Activated CD4-positive, alpha-beta T cell treated with anti-CD3 and anti-CD28 coated beads for 36 hours (primary cell): ENCODE results near the gene PHLPP1. TPM values are rescaled to one million over a fixed set of nuclear protein-coding genes. Genes with fewer than 3 reads are reported as not detected.

Source experiments
- ATAC-seq: fragments of 200-7000 bp; cut with Tn5 transposase; one replicate; pipeline ENCODE4 v1.10.0; 2021; ENCODE audit warnings: mild to moderate bottlenecking, moderate library complexity
- CTCF ChIA-PET: fragments of 350-600 bp; sonication (Branson Sonifier 250); formaldehyde crosslinking; loops from one replicate; lab custom pipeline; 2021; ENCODE audit warnings: antibody characterized with exemption; lab: Charles Lee
- POLR2A ChIA-PET: fragments of 350-600 bp; sonication (Branson Sonifier 250); formaldehyde crosslinking; loops from one replicate; lab custom pipeline; 2021; ENCODE audit warnings: antibody characterized with exemption, inconsistent platforms; lab: Charles Lee
- DNase-seq: peaks from one replicate; pipeline ENCODE4 v3.0.0-alpha.2; 2020
- H3K27ac Mint-ChIP-seq: one replicate; pipeline ENCODE4 v1.8.0; 2021; ENCODE audit warnings: mixed read lengths
- H3K27me3 Mint-ChIP-seq: one replicate; pipeline ENCODE4 v1.8.0; 2021; ENCODE audit warnings: mixed read lengths
- H3K36me3 Mint-ChIP-seq: one replicate; pipeline ENCODE4 v1.8.0; 2021; ENCODE audit warnings: low read depth, mixed read lengths
- H3K4me1 Mint-ChIP-seq: one replicate; pipeline ENCODE4 v1.8.0; 2021; ENCODE audit warnings: mixed read lengths
- H3K4me3 Mint-ChIP-seq: one replicate; pipeline ENCODE4 v1.8.0; 2021; ENCODE audit warnings: mild to moderate bottlenecking, moderate library complexity, mixed read lengths
- H3K9me3 Mint-ChIP-seq: one replicate; pipeline ENCODE4 v1.8.0; 2021; ENCODE audit warnings: low read depth, mixed read lengths
- intact Hi-C, 2 experiments: fragments of 100-400 bp; cut with DNase I in 1 of 2; cut with micrococcal nuclease in 1 of 2; formaldehyde crosslinking; loops; one replicate each; pipeline versions ENCODE4 v1.14.2 to v1.15.1; 2022 to 2024; cut with DNase I, micrococcal nuclease
- total RNA-seq, 2 experiments: library from RNA; stranded (reverse); gene quantifications; one replicate each; pipeline ENCODE4 v1.2.3, GENCODE V29; 2021

PHLPP1 gene
- total RNA-seq, 2 experiments from 2014 or later, result 6.8 to 8.5 TPM

GRCh38 chr18:62918361-62918760, 203.0 kb downstream of the PHLPP1 start:
- ATAC-seq (no peak), DNase-seq (no peak)
- H3K27ac Mint-ChIP-seq, result no peak overlapping the region
- H3K36me3 Mint-ChIP-seq, result peaks cover 2% of the 10 kb centered on the region
- intact Hi-C loops, result no loop called here
- H3K27me3 Mint-ChIP-seq, result no peaks in the 10 kb centered on the region
- H3K9me3 Mint-ChIP-seq, result no peaks in the 10 kb centered on the region
- H3K4me3 Mint-ChIP-seq, result no peak overlapping the region
- POLR2A ChIA-PET, result no interaction called here
- CTCF ChIA-PET, result no interaction called here
- H3K4me1 Mint-ChIP-seq, result no peaks in the 10 kb centered on the region

GRCh38 chr18:62919109-62919838, 203.9 kb downstream of the PHLPP1 start:
- intact Hi-C loops, result no loop called here
- Mint-ChIP-seq H3K4me1 (no peaks in the 10 kb centered on the region), H3K36me3 (peaks cover 2% of the 10 kb centered on the region), H3K27ac (no peak overlapping the region), H3K27me3 (no peaks in the 10 kb centered on the region), H3K4me3 (no peak overlapping the region), H3K9me3 (no peaks in the 10 kb centered on the region)
- DNase-seq (no peak), ATAC-seq (no peak)
- CTCF ChIA-PET, result no interaction called here
- POLR2A ChIA-PET, result no interaction called here

GRCh38 chr18:62925031-62925688, 209.8 kb downstream of the PHLPP1 start:
- no peaks in the 10 kb centered on the region for H3K9me3 Mint-ChIP-seq
- CTCF ChIA-PET, result interaction anchor here (0.6 kb wide), 1 partner anchor 24 kb away, joined by 3 read pairs; no protein-coding TSS in a partner anchor
- intact Hi-C loops, result no loop called here

GRCh38 chr18:62928326-62928725, 213.0 kb downstream of the PHLPP1 start:
- H3K27me3 Mint-ChIP-seq, result no peaks in the 10 kb centered on the region

More at GRCh38 chr18:62925031-62925688, 209.8 kb downstream of the PHLPP1 start:
- Mint-ChIP-seq H3K36me3 (peaks cover 2% of the 10 kb centered on the region), H3K27me3 (no peaks in the 10 kb centered on the region), H3K4me1 (no peaks in the 10 kb centered on the region), H3K4me3 (no peak overlapping the region), H3K27ac (no peak overlapping the region)
- ATAC-seq (no peak), DNase-seq (no peak)
- POLR2A ChIA-PET, result no interaction called here

GRCh38 chr18:62933261-62933887, 218.0 kb downstream of the PHLPP1 start:
- intact Hi-C loops, result no loop called here
- H3K4me3 Mint-ChIP-seq, result no peak overlapping the region
- ChIA-PET CTCF (no interaction called here), POLR2A (no interaction called here)
- peaks cover 13% of the 10 kb centered on the region for H3K9me3 Mint-ChIP-seq
- DNase-seq, result no peak
- no peak overlapping the region for H3K27ac Mint-ChIP-seq
- ATAC-seq, result no peak
- H3K27me3 Mint-ChIP-seq, result no peaks in the 10 kb centered on the region
- peaks cover 4% of the 10 kb centered on the region for H3K36me3 Mint-ChIP-seq
- peaks cover 3% of the 10 kb centered on the region for H3K4me1 Mint-ChIP-seq

More at GRCh38 chr18:62928326-62928725, 213.0 kb downstream of the PHLPP1 start:
- ChIA-PET CTCF (no interaction called here), POLR2A (interaction anchor here (0.6 kb wide), 1 partner anchor 87 kb away, joined by 4 read pairs; no protein-coding TSS in a partner anchor)
- DNase-seq (no peak), ATAC-seq (no peak)
- Mint-ChIP-seq H3K27ac (no peak overlapping the region), H3K4me3 (no peak overlapping the region), H3K9me3 (peaks cover 9% of the 10 kb centered on the region), H3K4me1 (no peaks in the 10 kb centered on the region), H3K36me3 (peaks cover 4% of the 10 kb centered on the region)
- intact Hi-C loops, result no loop called here

- H3K9me3 Mint-ChIP-seq, result peaks cover 13% of the 10 kb centered on the region
- no peak for DNase-seq
- no peaks in the 10 kb centered on the region for H3K27me3 Mint-ChIP-seq
- no peak for ATAC-seq
- no peak overlapping the region for H3K4me3 Mint-ChIP-seq
- intact Hi-C loops, result no loop called here
- H3K36me3 Mint-ChIP-seq, result peaks cover 4% of the 10 kb centered on the region
- ChIA-PET POLR2A (no interaction called here), CTCF (interaction anchor here (0.6 to 0.7 kb wide), 3 partner anchors 21 to 324 kb away, joined by 3 read pairs; no protein-coding TSS in a partner anchor)
- peaks cover 10% of the 10 kb centered on the region for H3K4me1 Mint-ChIP-seq
- no peak overlapping the region for H3K27ac Mint-ChIP-seq
Measured at GRCh38 chr18:62935994-62936393, 220.7 kb downstream of the PHLPP1 start.

- H3K4me1 Mint-ChIP-seq, result peaks cover 10% of the 10 kb centered on the region
- H3K4me3 Mint-ChIP-seq, result no peak overlapping the region
- ChIA-PET POLR2A (no interaction called here), CTCF (interaction anchor here (1.1 to 1.3 kb wide), 2 partner anchors 21 to 43 kb away, joined by 3 to 4 read pairs; no protein-coding TSS in a partner anchor)
- DNase-seq, result no peak
- ATAC-seq, result no peak
- no peaks in the 10 kb centered on the region for H3K36me3 Mint-ChIP-seq
- H3K27ac Mint-ChIP-seq, result no peak overlapping the region
- no peaks in the 10 kb centered on the region for H3K27me3 Mint-ChIP-seq
- intact Hi-C loops, result no loop called here
- peaks cover 9% of the 10 kb centered on the region for H3K9me3 Mint-ChIP-seq
Measured at GRCh38 chr18:62937065-62937464, 221.7 kb downstream of the PHLPP1 start.

- Mint-ChIP-seq H3K27ac (no peak overlapping the region), H3K36me3 (no peaks in the 10 kb centered on the region), H3K4me3 (no peak overlapping the region), H3K9me3 (peaks cover 5% of the 10 kb centered on the region), H3K27me3 (no peaks in the 10 kb centered on the region), H3K4me1 (peaks cover 10% of the 10 kb centered on the region)
- POLR2A ChIA-PET, result no interaction called here
- intact Hi-C loops, result no loop called here
- CTCF ChIA-PET, result interaction anchor here (1.1 to 1.3 kb wide), 2 partner anchors 20 to 42 kb away, joined by 3 to 4 read pairs; no protein-coding TSS in a partner anchor
- ATAC-seq, result no peak
- no peak for DNase-seq
Measured at GRCh38 chr18:62938006-62938405, 222.7 kb downstream of the PHLPP1 start.

- H3K36me3 Mint-ChIP-seq, result no peaks in the 10 kb centered on the region
- peaks cover 10% of the 10 kb centered on the region for H3K4me1 Mint-ChIP-seq
- H3K27me3 Mint-ChIP-seq, result no peaks in the 10 kb centered on the region
- H3K9me3 Mint-ChIP-seq, result peaks cover 5% of the 10 kb centered on the region
- ChIA-PET CTCF (interaction anchor here (1.6 kb wide), 1 partner anchor 224 kb away, joined by 3 read pairs; no protein-coding TSS in a partner anchor), POLR2A (no interaction called here)
- intact Hi-C loops, result no loop called here
- H3K27ac Mint-ChIP-seq, result no peak overlapping the region
- ATAC-seq, result no peak
- H3K4me3 Mint-ChIP-seq, result no peak overlapping the region
- no peak for DNase-seq
Measured at GRCh38 chr18:62938487-62938886, 223.1 kb downstream of the PHLPP1 start.

- no peak overlapping the region for H3K27ac Mint-ChIP-seq
- ChIA-PET CTCF (interaction anchor here (1.6 kb wide), 1 partner anchor 225 kb away, joined by 3 read pairs; no protein-coding TSS in a partner anchor), POLR2A (no interaction called here)
- no peaks in the 10 kb centered on the region for H3K27me3 Mint-ChIP-seq
- H3K4me1 Mint-ChIP-seq, result peaks cover 10% of the 10 kb centered on the region
- no peaks in the 10 kb centered on the region for H3K36me3 Mint-ChIP-seq
- no peak for ATAC-seq
- no peak for DNase-seq
- no peaks in the 10 kb centered on the region for H3K9me3 Mint-ChIP-seq
- intact Hi-C loops, result no loop called here
- H3K4me3 Mint-ChIP-seq, result no peak overlapping the region
Measured at GRCh38 chr18:62939433-62939832, 224.1 kb downstream of the PHLPP1 start.

GRCh38 chr18:62939926-62940325, 224.6 kb downstream of the PHLPP1 start:
- H3K36me3 Mint-ChIP-seq, result no peaks in the 10 kb centered on the region
- ChIA-PET CTCF (interaction anchor here (1.6 kb wide), 1 partner anchor 225 kb away, joined by 3 read pairs; no protein-coding TSS in a partner anchor), POLR2A (no interaction called here)
- ATAC-seq, result no peak
- H3K4me3 Mint-ChIP-seq, result no peak overlapping the region
- no peak overlapping the region for H3K27ac Mint-ChIP-seq
- intact Hi-C loops, result no loop called here
- no peak for DNase-seq
- H3K4me1 Mint-ChIP-seq, result peaks cover 10% of the 10 kb centered on the region
- H3K27me3 Mint-ChIP-seq, result no peaks in the 10 kb centered on the region
- H3K9me3 Mint-ChIP-seq, result no peaks in the 10 kb centered on the region
